Ascending aorta (tissue), 2 donors: ENCODE measurements around the gene SYNPR. TPM values are rescaled to one million over a fixed set of nuclear protein-coding genes. Genes with fewer than 3 reads are reported as not detected.

Experiments used
- DNase-seq, 2 donors: peaks; one replicate each; pipeline ENCODE4 v3.0.0-alpha.2; 2019; ENCODE audit warnings: low spot score in 2 of 2
- H3K27ac ChIP-seq, 2 donors: fragments of 200-600 bp; sonication (generic); one replicate each; pipeline ENCODE4 v1.5.1; 2016 to 2017; ENCODE audit warnings: mild to moderate bottlenecking in 1 of 2
- H3K27me3 ChIP-seq: fragments of 200-600 bp; sonication (generic); one replicate; pipeline ENCODE4 v1.5.1; 2017
- H3K36me3 ChIP-seq, 2 donors: fragments of 200-600 bp; sonication (generic); one replicate each; pipeline ENCODE4 v1.5.1; 2016
- H3K4me1 ChIP-seq, 2 donors: fragments of 200-600 bp; sonication (generic); one replicate each; pipeline ENCODE4 v1.5.1; 2016 to 2017; ENCODE audit warnings: mild to moderate bottlenecking in 1 of 2
- H3K4me3 ChIP-seq, 2 donors: fragments of 200-600 bp; sonication (generic); one replicate each; pipeline ENCODE4 v1.5.1; 2016 to 2017; ENCODE audit warnings: mild to moderate bottlenecking in 1 of 2
- H3K9me3 ChIP-seq, 2 donors: fragments of 200-600 bp; sonication (generic); one replicate each; pipeline ENCODE4 v1.5.1; 2016
- intact Hi-C: fragments of 100-400 bp; cut with DNase I; formaldehyde crosslinking; loops from one replicate; pipeline ENCODE4 v1.15.1; 2023
- total RNA-seq: library from RNA; depleted of rRNA; stranded (reverse); fragments of >200 nt; gene quantifications from one replicate; pipeline ENCODE4 v1.1.0, GENCODE V29; 2016
- TF ChIP-seq, protein P1 (sequence below), 3 experiments: fragments of 200-600 bp in 2 of 3; fragments of 450-650 bp in 1 of 3; sonication (generic) in 2 of 3; IDR thresholded peaks; one replicate each; pipeline ENCODE4 v1.5.1; 2016 to 2019; ENCODE audit warnings: antibody characterized with exemption in 3 of 3, mild to moderate bottlenecking in 1 of 3, moderate library complexity in 1 of 3

SYNPR gene
- total RNA-seq, 1 donor from 2014 or later, result not detected

DNA sequence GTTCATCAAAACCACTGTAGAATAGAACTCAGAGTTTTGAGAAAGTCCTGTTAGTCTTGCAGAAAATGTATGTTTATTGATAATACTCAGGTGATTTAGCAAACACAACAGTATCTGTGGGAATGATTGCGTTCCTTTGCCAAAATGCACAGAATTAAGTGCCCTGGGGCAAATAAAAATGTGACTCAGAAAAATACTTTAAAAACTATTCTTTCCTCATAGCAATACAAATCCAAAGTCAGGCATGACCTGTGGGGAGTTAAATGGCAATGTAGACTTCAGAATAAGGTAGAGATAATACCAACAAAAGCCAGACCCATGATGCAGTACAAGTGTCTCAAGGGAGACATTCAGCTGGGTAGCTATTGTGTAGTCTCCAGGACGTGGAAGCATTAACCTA, 302.0 kb downstream of the SYNPR start:
- intact Hi-C loops, result no loop called here
- H3K36me3 ChIP-seq, result no peaks in the 10 kb centered on the region
- H3K4me1 ChIP-seq, result no peaks in the 10 kb centered on the region
- H3K4me3 ChIP-seq, result no peak overlapping the region
- TF ChIP-seq, protein P1, sequence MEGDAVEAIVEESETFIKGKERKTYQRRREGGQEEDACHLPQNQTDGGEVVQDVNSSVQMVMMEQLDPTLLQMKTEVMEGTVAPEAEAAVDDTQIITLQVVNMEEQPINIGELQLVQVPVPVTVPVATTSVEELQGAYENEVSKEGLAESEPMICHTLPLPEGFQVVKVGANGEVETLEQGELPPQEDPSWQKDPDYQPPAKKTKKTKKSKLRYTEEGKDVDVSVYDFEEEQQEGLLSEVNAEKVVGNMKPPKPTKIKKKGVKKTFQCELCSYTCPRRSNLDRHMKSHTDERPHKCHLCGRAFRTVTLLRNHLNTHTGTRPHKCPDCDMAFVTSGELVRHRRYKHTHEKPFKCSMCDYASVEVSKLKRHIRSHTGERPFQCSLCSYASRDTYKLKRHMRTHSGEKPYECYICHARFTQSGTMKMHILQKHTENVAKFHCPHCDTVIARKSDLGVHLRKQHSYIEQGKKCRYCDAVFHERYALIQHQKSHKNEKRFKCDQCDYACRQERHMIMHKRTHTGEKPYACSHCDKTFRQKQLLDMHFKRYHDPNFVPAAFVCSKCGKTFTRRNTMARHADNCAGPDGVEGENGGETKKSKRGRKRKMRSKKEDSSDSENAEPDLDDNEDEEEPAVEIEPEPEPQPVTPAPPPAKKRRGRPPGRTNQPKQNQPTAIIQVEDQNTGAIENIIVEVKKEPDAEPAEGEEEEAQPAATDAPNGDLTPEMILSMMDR (IDR thresholded peaks at IDR 0.05), result no peak
- no peaks in the 10 kb centered on the region for H3K27me3 ChIP-seq
- DNase-seq, result no peak
- H3K9me3 ChIP-seq, result no peaks in the 10 kb centered on the region
- no peak overlapping the region for H3K27ac ChIP-seq

DNA sequence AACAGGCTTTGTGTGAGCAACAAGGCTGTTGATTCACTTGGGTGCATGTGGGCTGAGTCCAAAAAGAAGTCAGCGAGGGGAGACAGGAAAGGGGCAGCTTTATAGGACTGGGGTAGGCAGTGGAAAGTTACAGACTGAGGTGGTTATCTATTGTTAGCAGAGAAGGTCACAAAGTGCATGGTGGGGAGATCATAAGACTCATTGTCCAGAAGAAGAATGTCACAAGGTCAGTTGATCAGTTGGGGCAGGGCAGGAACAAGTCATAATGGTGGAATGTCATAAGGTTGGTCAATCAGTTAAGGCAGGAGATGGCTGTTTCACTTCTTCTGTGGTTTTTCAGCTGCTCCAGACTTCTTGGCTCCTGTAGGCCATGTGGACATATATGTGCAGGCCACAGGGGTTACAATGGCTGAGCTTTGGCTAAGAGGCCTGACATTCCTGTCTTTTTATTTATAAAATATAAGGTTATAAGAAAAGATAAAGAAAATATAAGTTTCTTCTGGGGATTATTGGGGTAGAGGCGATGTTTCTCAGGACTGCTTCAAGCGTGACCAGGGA, 304.9 kb downstream of the SYNPR start:
- TF ChIP-seq, protein P1 (IDR thresholded peaks at IDR 0.05), result no peak
- no peak overlapping the region for H3K4me3 ChIP-seq
- no peaks in the 10 kb centered on the region for H3K27me3 ChIP-seq
- DNase-seq, result no peak
- intact Hi-C loops, result no loop called here
- H3K27ac ChIP-seq, result no peak overlapping the region
- H3K9me3 ChIP-seq, result no peaks in the 10 kb centered on the region
- H3K4me1 ChIP-seq, result no peaks in the 10 kb centered on the region
- H3K36me3 ChIP-seq, result no peaks in the 10 kb centered on the region

DNA sequence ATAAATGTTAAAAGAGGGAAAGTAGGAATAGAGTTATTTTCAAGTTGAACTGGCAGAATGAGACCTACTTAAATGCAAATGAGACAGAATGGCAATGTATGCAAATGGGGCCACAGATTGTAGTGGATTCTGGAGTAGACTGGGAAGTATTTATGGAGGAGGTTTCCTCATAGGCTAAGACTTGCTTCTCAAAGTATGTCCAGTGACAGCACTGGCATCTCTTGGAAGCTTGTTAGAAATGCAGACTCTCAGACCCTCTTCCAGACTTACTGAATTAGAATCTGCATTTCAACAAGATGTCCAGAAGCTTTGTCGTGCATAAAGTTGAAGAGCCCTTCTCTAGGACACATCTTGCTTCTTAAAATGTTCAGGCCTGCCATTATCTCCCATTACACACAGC, 306.6 kb downstream of the SYNPR start:
- Histone ChIP-seq H3K9me3 (no peaks in the 10 kb centered on the region), H3K27ac (no peak overlapping the region), H3K4me1 (no peaks in the 10 kb centered on the region), H3K36me3 (no peaks in the 10 kb centered on the region), H3K27me3 (no peaks in the 10 kb centered on the region), H3K4me3 (no peak overlapping the region)
- intact Hi-C loops, result no loop called here
- TF ChIP-seq, protein P1 (IDR thresholded peaks at IDR 0.05), result no peak
- DNase-seq, result no peak

DNA sequence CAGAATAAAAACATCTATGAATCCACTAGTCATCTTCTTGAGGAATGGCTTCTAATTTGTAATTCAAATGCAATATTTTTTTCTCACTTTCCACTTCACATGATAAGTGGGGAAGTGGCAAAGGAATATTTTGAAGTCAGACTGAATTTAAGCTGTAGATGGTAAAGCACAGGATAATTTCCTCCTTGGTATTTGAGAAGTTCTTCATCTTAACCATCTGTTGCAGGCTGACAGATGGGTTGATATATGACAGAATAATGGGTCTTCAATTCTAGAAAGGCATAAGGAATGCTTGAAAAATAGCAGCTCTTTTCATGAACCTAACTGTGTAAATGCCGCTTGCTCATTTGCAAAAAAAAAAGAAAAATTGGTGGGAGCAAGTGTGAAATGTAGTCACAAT, 307.8 kb downstream of the SYNPR start:
- intact Hi-C loops, result no loop called here
- DNase-seq, result no peak
- no peaks in the 10 kb centered on the region for H3K4me1 ChIP-seq
- no peaks in the 10 kb centered on the region for H3K27me3 ChIP-seq
- H3K4me3 ChIP-seq, result no peak overlapping the region
- no peak overlapping the region for H3K27ac ChIP-seq
- H3K9me3 ChIP-seq, result no peaks in the 10 kb centered on the region
- TF ChIP-seq, protein P1 (IDR thresholded peaks at IDR 0.05), result no peak
- no peaks in the 10 kb centered on the region for H3K36me3 ChIP-seq

DNA sequence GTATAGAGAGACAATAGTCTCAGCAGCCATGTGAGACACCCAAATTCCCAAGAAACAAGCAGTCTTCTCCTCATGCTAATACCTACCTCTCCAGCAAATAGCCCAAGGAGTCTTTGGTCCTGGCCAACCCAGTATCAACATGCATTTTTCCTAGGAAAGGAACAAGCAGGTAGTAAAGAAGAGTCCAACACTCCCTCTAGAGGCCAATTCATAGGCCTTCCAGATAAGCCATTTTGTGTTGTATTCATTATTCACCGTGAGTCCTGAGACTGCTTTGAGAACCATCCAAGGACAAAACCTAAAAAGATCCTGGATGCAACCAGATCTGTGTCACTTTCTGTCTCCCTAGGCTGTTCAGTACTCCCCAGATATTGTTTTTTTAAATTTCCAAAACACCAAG, 310.8 kb downstream of the SYNPR start:
- DNase-seq, result no peak
- intact Hi-C loops, result no loop called here
- H3K9me3 ChIP-seq, result no peaks in the 10 kb centered on the region
- H3K4me1 ChIP-seq, result no peaks in the 10 kb centered on the region
- TF ChIP-seq, protein P1 (IDR thresholded peaks at IDR 0.05), result no peak
- H3K36me3 ChIP-seq, result no peaks in the 10 kb centered on the region
- no peaks in the 10 kb centered on the region for H3K27me3 ChIP-seq
- H3K27ac ChIP-seq, result no peak overlapping the region
- no peak overlapping the region for H3K4me3 ChIP-seq

DNA sequence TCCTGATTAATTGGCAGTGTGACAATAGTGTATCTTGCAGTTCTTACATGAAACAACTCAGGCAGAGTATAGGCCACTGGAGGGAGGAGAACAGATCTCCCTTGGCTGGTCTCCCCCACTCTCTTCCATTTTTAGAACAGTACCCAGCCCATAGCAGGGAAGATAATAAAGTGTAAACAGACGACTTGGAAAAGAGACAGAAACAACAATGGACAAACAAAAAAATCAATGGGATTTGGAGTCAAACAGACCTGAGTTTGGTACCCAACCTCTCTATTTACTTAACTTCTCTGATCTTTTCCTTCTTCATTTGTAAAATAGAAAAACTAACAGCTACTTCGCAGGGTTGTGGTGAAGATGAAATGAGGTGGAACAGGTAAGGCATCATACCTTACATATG, 315.7 kb downstream of the SYNPR start:
- DNase-seq, result no peak
- TF ChIP-seq, protein P1 (IDR thresholded peaks at IDR 0.05), result no peak
- no peaks in the 10 kb centered on the region for H3K36me3 ChIP-seq
- no peaks in the 10 kb centered on the region for H3K9me3 ChIP-seq
- no peak overlapping the region for H3K4me3 ChIP-seq
- intact Hi-C loops, result no loop called here
- H3K4me1 ChIP-seq, result no peaks in the 10 kb centered on the region
- no peak overlapping the region for H3K27ac ChIP-seq
- no peaks in the 10 kb centered on the region for H3K27me3 ChIP-seq
